Measurements from ENCODE around the gene CA10. TPM values are rescaled to one million over a fixed set of nuclear protein-coding genes. Genes with fewer than 3 reads are reported as not detected.

CA10 gene
- total and polyA plus RNA-seq, 2 of the 4 experiments (the other 2 are of a cell fraction): not detected

DNA sequence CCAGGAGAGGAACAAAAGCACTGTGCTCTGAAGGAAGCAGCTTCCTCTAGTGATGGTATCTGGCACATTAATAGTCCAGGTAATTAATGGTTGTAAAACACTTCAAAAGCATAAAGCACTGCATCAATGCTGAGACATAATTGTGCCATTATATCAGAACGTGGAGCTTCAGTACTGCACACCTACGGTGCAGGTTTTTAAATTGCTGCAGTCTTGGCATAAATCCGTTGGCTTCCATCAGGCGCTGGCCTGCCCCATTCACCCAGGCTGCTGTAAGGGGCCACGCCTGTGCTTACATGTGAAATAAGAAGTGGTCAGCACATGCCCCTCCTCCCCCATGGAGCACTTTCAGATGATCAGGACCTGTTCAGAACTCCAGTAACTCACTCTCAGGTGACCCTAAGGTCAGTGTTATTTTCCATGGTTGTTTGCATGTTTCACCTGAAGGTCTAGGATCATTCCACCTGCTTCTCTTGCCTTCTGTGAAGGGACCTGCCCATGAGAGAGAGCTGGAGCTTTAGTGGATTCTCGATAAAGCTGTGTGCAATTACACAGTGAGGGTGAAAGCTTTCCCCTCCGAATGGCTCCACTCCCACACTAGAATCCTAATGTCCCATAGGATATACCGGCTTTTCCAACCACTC lies 345.3 kb downstream of the CA10 start:
- H3K9me3 ChIP-seq (ENCODE audit: control insufficient read depth, insufficient read depth, low read length): peaks cover 15% of the 10 kb centered on the region
- H2AFZ ChIP-seq (replicated peaks; ENCODE audit: low read length, poor library complexity): no peak overlapping the region
- H2AK9ac ChIP-seq (replicated peaks; ENCODE audit: low read depth, low read length, poor library complexity): no peak overlapping the region
- no peak overlapping the region for H2AK5ac ChIP-seq (ENCODE audit: low read depth, low read length)
- H3K36me3 ChIP-seq (ENCODE audit: control insufficient read depth, insufficient read depth, low read length): no peaks in the 10 kb centered on the region
- no TSS peak for BruUV-seq (replicated peaks)
- no peak overlapping the region for H2BK20ac ChIP-seq (ENCODE audit: low read depth, low read length)
- CTCF ChIA-PET: no interaction called here
- POLR2A ChIA-PET (ENCODE audit: unreplicated experiment): no interaction called here
- H3K56ac ChIP-seq (ENCODE audit: extremely low read depth, insufficient read depth, low read length): no peak overlapping the region
- H3K4me3 ChIP-seq (ENCODE audit: insufficient read depth, low read depth, low read length): no peak overlapping the region
- DNase-seq (no peak), ATAC-seq (ENCODE audit: low read depth) (no peak)
- H3K79me1 ChIP-seq (ENCODE audit: low read depth in 1 of 2, low read length in 2 of 2): no peaks in the 10 kb centered on the region
- TF ChIP-seq POLR2A (IDR thresholded peaks at IDR 0.05; ENCODE audit: low read depth, low read length): no peak
- no peak for TF ChIP-seq CHD1 (IDR thresholded peaks at IDR 0.05; ENCODE audit: low read depth, low read length)
- no peak for TF ChIP-seq RAD21 (IDR thresholded peaks at IDR 0.05; ENCODE audit: low read length)
- TF ChIP-seq RFX5 (IDR thresholded peaks at IDR 0.05; ENCODE audit: low read depth, low read length): no peak
- TF ChIP-seq, protein P1, sequence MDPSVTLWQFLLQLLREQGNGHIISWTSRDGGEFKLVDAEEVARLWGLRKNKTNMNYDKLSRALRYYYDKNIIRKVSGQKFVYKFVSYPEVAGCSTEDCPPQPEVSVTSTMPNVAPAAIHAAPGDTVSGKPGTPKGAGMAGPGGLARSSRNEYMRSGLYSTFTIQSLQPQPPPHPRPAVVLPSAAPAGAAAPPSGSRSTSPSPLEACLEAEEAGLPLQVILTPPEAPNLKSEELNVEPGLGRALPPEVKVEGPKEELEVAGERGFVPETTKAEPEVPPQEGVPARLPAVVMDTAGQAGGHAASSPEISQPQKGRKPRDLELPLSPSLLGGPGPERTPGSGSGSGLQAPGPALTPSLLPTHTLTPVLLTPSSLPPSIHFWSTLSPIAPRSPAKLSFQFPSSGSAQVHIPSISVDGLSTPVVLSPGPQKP (IDR thresholded peaks at IDR 0.05; ENCODE audit: borderline replicate concordance, low read depth, low read length): no peak
- no peak overlapping the region for H3K18ac ChIP-seq (ENCODE audit: low read depth, low read length)
- in situ Hi-C loops (cut with MboI; ENCODE audit: low sequenced_read_pairs) (no loop called here), dilution Hi-C loops (cut with HindIII; ENCODE audit: low sequenced_read_pairs, unreplicated experiment) (no loop called here), intact Hi-C loops (cut with micrococcal nuclease) (no loop called here)
- H4K8ac ChIP-seq (ENCODE audit: low read depth in 2 of 2, low read length in 2 of 2): no peak overlapping the region
- H3K4me1 ChIP-seq (ENCODE audit: control insufficient read depth, insufficient read depth, low read length): no peaks in the 10 kb centered on the region
- H3K9ac ChIP-seq (ENCODE audit: low read depth, low read length): no peak overlapping the region
- WGBS, 2 experiments (ENCODE audit: extremely low coverage in 2 of 2, insufficient read length in 1 of 2): 40% methylated on average over 2 of the region's 8 CpGs; no CpG with 5 or more reads in 1 of the 2 experiments
- no peak overlapping the region for H2BK5ac ChIP-seq (ENCODE audit: low read depth, low read length, poor library complexity, severe bottlenecking)
- H3K27me3 ChIP-seq (ENCODE audit: control insufficient read depth, insufficient read depth, low read length): no peaks in the 10 kb centered on the region
- no peak overlapping the region for H3K23ac ChIP-seq (ENCODE audit: low read depth, low read length)
- no peaks in the 10 kb centered on the region for H4K20me1 ChIP-seq (ENCODE audit: insufficient read depth, low read length)
- H2BK15ac ChIP-seq (ENCODE audit: low read depth, low read length): no peak overlapping the region
- no peak overlapping the region for H3K14ac ChIP-seq (replicated peaks; ENCODE audit: low read depth, low read length)
- H4K91ac ChIP-seq (ENCODE audit: insufficient read depth, low read depth, low read length): no peak overlapping the region
- no peak overlapping the region for H3K4me2 ChIP-seq (ENCODE audit: low read depth, low read length)
- H3K27ac ChIP-seq (ENCODE audit: insufficient read depth, low read length): no peak overlapping the region
- H3K4ac ChIP-seq (ENCODE audit: low read depth, low read length): no peak overlapping the region
- H2BK120ac ChIP-seq (ENCODE audit: low read depth, low read length): no peak overlapping the region
- H4K5ac ChIP-seq (ENCODE audit: low read depth, low read length): no peak overlapping the region
- no peaks in the 10 kb centered on the region for H3K9me1 ChIP-seq (ENCODE audit: insufficient read depth, low read length)
